GM19397 (cell line): ENCODE data around the gene KIAA1755.

Experiments used
- ATAC-seq: cut with Tn5 transposase; IDR thresholded peaks from one replicate; pipeline ENCODE4 v1.9.1; 2021; ENCODE audit warnings: mild to moderate bottlenecking, moderate library complexity; ENCODE audit not compliant: unreplicated experiment

The KIAA1755 gene

DNA sequence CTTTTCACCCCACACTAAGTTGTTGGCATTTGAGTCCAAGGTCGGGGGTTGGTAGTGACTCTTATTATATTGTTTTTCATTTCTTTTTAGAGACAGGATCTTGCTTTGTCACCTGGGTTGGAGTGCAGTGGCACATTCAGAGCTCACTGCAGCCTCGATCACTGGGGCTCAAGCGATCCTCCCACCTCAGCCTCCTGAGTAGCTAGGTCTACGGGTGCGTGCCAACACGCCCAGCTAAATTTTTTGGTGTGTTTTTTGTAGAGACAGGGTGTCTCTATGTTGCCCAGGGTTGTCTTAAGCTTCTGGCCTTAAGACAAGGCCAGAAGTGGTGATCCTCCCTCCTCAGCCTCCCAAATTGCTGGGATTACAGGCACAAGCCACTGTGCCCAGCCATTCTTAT, 70.4 kb downstream of the KIAA1755 start:
- ATAC-seq: no peak

DNA sequence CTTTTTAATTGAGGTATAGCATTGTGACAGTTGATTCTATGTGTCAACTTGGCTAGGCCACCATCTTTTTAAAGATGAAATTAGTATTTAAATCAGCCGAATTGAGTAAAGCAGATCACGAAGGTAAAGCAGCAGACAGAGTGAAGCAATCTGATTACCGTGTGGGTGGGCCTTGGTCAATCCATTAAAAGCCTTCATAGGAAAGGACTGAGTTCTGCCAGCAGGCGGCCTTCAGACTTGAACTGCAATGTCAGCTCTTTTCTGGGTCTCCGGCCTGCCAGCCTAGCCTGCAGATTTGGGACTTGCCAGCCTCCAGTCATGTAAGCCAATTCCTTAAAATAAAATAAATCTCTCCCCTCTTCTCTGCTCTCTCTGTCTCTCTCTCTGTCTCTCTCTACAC, 73.0 kb downstream of the KIAA1755 start:
- no peak for ATAC-seq

DNA sequence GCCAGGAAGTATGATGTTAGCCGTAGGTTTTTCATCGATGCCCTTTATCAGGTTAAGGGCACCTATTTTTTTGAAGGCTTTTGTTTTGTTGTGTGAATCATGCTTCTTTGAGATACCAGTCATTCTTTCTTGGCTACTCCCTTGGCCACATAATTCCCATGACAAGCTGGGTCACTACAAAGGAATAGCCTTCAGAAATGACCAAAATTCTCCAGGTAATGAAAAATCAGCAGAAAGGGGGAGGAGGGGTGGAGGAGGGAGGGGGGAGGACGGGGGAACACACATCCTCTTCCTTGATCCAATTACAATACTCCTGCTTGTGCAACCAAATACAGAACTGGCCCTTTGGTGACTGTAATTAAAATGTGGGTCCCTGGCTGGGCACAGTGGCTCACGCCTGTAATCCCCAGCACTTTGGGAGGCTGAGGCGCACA, 73.7 kb downstream of the KIAA1755 start:
- ATAC-seq: no peak

DNA sequence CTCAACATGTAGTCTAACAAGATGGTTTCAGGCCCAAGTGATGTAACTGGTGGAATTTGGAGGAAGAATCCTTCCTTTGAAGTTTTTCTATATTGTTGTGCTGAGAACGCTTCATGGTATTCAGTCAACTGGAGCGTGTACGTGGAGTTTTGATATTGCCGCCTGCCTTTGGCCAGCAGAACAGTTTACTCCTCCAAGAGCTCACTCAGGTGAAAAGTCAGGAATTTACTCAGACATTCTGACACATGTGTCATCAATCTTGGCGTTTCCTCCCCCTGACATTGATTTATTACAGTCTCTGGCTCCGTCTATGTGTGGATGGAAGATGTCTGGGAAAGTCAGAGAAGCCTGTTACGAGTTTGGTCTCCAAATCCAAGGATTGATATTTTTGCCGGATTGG, 76.4 kb downstream of the KIAA1755 start:
- ATAC-seq: no peak

DNA sequence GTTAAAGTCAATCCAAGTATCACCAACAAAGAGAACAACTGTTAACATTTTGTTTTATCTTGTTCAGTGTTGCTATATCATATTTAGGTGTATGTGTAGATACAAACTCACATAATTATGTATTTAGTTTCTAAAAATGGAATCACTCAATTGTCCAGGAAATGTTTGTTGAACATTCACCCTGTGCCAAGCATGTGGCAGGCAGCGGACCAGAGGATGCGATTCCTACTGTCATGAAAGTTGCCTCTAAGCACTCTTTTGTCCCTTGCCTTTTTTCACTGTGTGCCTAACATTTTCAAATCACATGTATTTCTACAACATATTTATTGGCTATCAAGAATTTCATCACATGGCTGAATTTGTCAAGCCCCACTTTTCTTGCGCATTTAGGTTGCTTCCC, 78.6 kb downstream of the KIAA1755 start:
- no peak for ATAC-seq

DNA sequence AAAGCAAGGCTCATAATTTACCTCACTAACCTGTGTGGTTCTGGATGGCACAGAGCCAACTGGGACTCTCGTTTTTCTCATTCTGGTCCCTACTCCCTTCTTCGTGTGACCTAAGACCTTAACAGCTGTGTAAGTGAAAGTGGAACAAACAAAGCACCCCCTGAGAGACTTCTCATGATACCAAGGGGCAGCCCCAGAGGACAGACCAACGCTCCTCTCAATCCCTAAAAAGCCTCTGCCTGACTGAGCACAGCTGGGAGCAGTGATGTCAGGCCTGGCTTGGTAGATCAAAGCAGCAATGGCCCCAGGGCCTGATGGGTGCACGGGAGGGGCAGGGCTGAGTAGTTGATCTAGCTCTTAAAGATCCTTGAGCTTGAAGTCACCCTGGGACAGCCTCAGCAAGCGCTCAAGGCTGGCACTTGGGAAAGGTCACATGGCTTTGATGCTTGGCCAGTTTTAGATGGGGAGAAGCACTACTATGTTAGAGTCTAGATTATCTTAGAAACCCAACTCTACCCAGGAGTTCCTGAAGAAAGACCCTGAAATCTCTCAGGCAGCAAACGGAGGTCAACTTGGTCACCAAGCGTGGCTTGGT, 79.2 kb downstream of the KIAA1755 start:
- no peak for ATAC-seq

DNA sequence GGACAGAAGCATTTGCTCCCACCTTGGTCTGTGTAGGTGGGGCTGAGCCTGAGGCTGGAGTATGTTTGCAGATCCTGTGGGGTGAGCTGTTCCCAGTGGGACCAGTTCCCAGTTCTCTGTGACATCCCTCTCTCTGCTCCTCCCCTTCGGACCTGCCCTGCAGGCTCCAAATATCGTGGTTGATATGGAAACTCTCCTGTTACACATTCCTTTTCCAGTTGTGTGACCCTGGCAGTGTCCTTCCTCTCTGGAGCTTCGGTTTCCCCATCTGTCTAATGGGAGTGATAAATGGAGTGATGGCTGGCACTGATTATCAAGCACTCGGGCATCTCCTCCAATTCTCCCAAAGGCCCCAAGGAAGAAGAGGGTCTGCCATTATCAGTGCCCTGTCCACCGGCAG, 79.8 kb downstream of the KIAA1755 start:
- ATAC-seq: no peak

DNA sequence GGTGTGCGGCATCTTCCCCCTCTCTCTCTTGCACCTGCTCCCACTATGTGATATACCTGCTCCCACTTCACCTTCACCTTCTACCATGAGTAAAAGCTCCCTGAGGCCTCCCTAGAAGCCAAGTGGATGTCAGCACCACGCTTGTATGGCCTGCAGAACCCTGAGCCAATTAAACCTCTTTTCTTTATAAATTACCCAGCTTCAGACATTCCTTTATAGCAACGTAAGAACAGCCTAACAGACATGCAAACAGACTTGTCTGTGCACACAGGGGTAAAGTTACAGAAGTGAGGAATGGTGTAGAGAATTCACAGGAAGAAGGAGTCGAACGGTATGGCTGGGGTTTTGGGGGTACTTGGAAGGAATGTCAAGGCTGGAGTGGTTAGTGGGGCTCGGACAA, 80.7 kb downstream of the KIAA1755 start:
- no peak for ATAC-seq

DNA sequence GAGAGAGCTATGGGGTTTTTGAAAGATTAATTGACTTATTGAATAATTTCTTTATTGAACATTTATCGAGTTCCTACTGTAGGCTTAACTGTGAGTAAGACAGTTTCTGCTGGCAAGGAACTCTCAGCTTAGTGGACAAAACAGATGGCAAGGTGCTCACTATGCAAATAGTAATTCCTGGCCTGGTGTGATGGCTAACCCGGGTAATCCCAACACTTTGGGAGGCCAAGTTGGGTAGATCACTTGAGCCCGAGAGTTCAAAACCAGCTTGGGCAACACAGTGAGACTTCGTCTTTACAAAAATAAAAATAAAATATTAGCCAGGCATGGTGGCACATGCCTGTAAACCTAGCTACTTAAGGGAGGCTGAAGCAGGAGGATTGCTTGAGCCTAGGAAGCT, 82.0 kb downstream of the KIAA1755 start:
- no peak for ATAC-seq

DNA sequence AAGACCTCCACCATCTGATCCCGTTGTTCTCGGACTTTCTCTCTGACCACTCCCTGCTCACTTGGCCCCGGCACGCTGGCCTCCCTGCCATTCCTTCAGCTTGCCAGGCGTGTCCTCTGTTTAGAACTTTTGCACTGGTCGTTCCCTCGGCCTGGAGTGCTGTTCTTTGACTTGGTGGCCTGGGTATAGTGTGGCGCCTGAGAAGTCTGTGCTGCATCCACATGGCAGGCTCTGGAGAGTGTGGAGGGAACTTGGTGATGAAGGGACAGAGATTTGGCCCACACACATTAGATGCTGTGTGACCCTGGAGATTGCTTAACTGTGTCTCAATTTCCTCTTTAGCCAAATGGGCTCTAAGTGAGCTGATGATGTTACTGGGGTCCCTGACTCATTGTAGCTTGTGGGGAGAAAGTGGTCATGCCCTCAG, 82.5 kb downstream of the KIAA1755 start:
- no peak for ATAC-seq

DNA sequence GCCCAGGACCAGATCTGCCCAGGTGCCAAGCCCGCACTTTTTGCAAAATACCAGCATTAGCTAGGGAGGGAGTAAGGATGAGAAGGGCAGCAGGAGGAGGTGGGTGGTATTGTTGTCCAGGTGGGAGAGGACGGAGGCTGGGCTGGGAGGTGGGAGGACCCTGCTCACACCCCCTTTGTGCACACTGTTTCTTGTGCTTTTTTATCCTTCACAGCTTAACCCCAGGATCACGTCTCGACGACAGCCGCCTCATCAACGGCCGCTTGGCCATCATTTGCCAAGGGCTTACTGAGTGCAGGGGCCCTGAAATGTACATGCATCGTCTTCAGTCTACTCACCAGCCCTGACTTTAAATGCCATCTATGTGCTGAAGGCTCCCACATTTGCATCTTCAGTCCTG, 83.3 kb downstream of the KIAA1755 start:
- ATAC-seq: no peak

DNA sequence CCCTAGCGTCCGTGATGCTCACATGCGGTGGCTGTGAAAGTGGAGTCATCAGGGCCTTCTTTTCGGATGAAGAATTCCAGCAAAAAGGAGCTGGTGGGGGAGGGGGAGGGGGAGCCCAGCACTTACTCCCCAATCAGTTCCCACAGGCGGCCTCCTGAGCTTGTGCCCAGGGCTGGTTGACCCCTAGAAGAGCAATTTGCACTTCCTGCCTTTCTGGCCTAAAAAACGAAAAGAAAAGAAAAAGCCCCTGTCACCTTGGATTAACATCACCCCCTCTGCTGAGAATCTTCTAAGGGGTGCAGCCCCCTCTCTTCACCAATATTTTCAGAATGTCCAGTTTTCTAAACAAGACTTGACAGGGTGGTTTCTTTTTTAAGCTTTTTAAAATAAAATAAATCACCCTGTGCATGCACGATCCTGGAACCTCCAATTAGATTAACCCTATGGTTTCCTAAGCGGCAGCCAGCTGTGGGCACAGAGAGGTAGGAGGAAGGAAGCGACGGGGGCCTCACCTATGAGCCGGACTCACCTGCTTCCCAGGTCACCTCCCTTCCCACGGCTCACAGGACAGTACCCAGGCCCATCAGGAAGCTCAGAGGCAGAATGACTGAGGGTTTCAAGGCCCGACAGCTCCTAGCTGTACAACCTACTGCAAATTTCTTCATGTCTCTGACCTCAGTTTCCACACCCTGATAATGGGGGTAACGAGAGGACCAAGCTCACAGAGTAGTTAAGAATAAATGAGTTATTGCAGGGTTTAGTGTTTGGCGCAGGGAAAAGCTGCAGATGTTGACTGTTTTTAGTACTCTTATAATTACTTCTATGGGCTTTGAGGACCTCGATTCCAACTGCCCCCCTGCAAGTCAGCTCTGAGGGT, 85.0 kb downstream of the KIAA1755 start:
- no peak for ATAC-seq

DNA sequence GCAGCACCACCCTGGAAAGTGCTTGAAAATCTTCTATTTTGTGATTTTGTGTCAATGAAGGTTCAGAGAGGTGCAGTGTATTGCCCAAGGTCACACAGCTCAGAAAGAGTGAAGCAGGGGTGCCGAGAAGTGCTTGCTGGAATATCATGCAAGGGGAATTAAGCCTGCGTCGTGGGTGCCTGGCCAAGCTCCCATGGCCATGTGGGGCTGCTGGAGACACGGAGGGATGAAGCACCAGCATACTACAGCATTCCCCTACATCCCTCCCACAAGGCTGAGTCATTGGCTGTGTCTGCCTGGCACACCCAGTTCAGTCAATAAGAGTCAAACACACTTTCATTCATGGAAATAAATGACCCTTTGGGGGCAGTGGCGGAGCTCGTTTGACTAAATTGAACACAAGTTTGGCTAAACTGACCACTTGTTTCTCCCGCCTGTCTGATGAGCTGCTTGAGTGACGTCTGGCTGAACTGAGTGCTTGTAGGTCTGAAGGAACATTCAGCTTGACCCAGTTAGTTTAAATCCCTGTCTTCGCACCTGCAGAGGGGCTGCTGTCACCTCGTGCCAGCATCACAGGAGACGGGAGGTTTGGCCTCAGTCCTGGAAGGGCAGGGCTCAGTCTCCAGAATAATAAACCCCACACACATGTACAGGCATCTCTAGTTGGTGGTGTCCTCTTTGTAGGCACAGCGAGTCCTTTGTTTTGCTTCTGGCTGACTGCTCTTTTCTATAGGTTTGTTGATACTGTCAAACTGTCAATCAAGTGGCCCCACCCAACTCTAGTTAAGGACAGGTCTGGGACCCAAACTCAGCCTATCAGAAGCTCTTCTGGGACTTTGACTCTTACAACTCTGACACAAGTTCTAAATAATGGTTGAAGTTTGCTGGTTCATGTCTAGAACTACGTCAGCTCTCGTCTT, 87.0 kb downstream of the KIAA1755 start:
- ATAC-seq: no peak

DNA sequence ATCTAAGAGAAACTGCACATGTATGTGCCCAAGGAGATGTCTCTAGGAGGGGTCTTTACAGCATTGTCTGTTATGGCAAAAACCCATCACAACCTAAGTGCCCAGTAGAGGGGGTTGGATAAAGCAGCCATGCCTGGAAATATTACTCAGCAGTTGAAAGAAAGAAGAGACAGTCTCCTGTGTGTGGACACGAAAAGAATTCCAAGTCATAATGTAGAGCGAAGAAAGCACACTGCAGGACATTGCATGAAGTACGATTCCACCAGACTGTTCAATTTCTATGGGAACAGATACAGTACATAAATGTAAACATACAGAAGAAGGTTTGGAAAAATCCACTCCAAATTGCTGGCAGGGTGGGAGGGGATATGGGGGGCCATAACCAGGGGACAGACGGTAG, 88.1 kb downstream of the KIAA1755 start:
- no peak for ATAC-seq

DNA sequence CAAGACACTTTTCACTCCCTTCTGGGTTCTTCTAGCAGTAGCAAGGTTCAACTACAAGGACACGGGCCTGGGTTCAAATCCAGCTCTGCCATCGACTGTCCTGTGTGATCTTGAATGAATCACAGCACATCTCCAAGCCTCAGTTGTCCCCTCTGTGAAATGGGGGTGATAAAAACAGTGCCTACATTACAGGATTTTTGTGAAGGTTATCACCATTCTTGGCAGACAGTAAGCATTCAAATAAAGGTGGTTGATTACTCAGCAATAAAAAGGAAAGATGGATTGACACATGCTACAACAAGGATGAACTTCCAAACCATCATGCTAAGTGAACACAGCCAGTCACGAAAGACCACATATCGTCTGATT, 88.9 kb downstream of the KIAA1755 start:
- no peak for ATAC-seq

DNA sequence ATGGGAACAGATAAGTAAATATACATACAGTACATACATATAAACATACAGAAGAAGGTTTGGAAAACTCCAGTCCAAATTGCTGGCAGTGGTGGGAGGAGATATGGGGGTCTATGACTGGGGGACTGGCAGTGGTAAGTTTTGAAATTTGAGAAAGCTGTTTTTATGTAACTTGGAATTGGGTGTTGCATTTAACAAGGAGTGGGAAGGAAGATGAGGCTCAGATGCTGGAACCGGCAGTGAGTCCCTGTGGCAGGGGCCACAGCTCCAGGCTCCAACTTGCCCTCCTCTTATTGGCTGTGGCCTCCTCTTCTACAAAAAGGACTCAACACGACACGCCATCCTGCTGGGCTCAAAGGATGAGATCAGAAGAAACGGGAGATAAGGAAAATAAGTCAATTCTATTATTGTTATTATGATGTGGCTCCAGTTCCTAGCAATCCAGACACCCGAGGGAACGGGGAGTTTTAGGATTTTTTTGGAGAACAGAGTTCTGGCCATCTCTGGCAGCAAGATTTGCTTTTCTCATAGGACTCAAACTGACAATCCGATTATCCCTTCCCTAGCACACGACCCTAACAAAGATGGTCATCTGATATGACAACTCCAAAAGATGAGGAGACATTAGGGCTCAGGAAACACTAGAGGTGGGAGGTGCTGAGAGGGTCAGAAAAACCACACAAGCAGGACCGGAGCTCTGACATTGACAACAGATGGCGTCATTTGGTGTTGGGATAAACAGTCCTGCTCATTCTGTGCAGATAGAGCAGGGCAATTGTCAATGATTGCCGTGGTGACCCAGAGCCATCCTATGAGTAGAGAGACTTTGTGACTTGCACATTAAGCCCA, 89.5 kb downstream of the KIAA1755 start:
- no peak for ATAC-seq

DNA sequence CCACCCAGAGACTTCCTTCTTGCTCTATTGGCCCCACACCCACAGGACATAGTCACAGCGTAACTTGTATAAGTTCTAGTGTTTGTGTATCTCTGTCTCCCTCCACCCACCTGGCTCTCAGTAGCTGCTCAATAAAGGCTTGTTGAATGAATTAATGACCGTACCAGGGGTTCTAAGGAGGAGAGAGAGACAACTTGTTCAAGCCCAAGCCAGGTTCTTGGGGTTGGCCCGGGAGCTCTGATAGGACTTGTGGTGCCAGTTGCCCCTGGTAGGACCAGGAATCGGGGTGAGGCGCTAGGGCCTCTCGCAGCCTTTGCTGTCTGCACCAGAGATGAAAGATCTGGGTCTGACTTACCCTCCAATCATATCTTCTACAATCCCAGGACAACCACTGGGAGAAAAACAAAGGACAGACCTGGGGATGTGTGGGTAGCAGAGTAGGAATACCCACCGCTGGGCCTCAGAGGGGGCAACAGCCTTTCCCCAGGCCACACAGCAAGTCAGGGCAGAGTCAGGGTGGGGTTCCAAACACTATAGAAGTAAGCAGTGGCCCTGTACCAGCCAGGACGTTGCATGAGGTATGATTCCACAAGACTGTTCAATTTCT, 90.2 kb downstream of the KIAA1755 start:
- ATAC-seq: no peak

DNA sequence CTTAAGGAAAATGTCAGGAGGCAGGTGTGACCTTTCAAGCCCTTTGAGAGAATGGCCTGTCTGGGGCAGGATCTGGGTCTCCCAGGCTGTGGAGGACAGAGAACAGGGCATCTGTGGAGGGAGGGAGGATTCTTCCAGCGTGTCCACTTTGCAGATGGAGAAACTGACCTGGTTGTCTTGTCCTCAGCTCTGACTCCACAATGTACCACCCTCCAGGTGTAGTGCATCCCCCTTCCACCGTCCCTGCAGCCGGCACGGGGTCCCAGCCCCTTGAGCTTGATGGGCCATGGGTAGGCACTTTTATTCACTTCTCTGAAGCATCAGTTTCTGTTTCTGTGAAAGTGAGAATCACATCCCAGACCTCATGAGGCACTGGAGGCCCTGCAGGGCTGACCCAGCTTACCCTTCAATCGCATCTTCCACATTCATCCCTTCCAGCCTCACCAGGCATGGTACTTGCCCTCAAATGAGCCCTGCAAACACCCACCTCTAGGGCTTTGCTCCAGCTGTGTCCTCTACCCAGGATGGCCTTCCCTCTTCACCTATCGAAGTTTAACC, 90.8 kb downstream of the KIAA1755 start:
- no peak for ATAC-seq

DNA sequence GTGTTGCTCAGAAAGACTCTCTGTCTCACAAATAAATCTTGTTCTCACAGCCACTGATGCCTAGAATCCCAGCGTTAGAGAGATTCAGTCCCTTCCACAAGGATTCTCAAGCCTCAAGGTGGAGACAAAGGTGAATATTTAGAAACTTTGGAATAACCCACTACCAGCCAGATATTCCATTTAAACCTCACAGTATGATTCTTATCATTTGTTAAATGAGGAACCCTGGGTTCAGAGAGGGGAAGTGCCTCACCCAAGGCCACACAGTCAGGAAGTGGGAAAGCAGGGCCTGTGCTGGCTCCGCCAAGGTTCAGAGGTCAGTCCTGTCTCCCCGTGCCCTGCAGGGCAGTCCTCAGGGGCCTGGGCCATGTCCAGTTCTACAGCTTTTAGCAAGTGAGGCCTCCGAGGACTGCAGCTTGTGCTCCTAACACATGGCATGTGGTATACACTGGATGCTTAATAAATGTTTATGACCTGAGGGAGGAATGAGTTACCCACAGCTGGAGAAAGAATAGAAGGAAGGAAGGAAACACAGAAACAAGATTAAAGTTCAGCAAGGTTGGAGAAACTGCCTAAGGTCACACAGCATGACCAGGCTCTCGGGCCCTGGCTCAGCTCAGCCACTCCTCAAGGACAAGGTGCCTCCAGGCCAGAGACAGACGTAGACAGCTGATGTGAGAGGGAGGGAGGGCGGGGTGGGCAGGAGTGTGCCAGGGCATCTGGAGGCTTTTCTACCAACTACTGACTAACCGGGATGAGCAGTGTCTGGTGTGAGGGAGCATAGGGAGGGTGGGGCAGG, 91.5 kb downstream of the KIAA1755 start:
- no peak for ATAC-seq
